ENCODE measurements around the gene CCL28. TPM values are rescaled to one million over a fixed set of nuclear protein-coding genes. Genes with fewer than 3 reads are reported as not detected.

The CCL28 gene
- total and polyA plus RNA-seq, 2 donors (not counting 3 experiments of a cell fraction or from before 2014, with no cell fraction given) = 1.2 to 1.8 TPM

DNA sequence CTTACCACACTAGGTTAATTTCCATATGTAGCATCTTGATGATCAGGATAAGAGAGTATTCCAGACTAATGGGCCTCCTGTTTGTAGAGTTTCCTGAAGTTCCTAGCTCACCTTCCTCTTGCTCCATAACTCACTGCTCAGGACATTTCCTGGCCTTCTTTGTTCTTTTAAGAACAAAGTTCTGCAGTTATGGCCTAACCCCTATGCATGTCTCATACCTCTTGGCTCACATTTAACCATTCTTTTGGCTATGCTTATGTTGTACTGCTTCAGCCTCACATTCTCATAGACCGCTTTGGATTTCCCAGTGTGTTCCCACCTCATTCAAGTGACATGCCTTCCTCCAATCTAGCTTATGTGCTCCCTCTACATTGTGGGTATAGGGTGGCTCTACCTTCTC, 58.5 kb downstream of the CCL28 start:
- H3K4me3 ChIP-seq (replicated peaks in 1 of 3; ENCODE audit: insufficient read depth in 1 of 3, low read depth in 1 of 3, low read length in 3 of 3) = no peak overlapping the region
- H3K27me3 ChIP-seq (ENCODE audit: control insufficient read depth in 2 of 2, insufficient read depth in 2 of 2, low read length in 2 of 2) = peaks cover 0 to 4% of the 10 kb centered on the region in 2 experiments
- H3K4me2 ChIP-seq (ENCODE audit: insufficient read depth, low read length) = no peak overlapping the region
- H3K79me2 ChIP-seq (ENCODE audit: control insufficient read depth, insufficient read depth, low read length) = no peaks in the 10 kb centered on the region
- intact Hi-C loops (cut with micrococcal nuclease) = no loop called here
- dilution Hi-C loops (cut with MboI; ENCODE audit: extremely low pct_ligation_motif_present, low sequenced_read_pairs) = no loop called here
- no peak overlapping the region for H3K27ac ChIP-seq (ENCODE audit: insufficient read depth, low read depth, low read length)
- H3K36me3 ChIP-seq (ENCODE audit: control insufficient read depth in 2 of 2, extremely low read depth in 1 of 2, insufficient read depth in 2 of 2, low read length in 2 of 2) = no peaks in the 10 kb centered on the region
- H2AFZ ChIP-seq (ENCODE audit: low read depth, low read length) = no peak overlapping the region
- H3K9me1 ChIP-seq (replicated peaks; ENCODE audit: control insufficient read depth, extremely low read depth, insufficient read depth, low read length) = no peaks in the 10 kb centered on the region
- BruUV-seq (replicated peaks) = no TSS peak
- FAIRE-seq (no peak), DNase-seq (ENCODE audit: low read depth, low spot score) (no peak)
- no peaks in the 10 kb centered on the region for H4K20me1 ChIP-seq (replicated peaks; ENCODE audit: control insufficient read depth, extremely low read depth, insufficient read depth, low read length)
- no peaks in the 10 kb centered on the region for H3K4me1 ChIP-seq (ENCODE audit: control insufficient read depth, extremely low read depth, insufficient read depth, low read length)
- no peaks in the 10 kb centered on the region for H3K9me3 ChIP-seq (replicated peaks; ENCODE audit: control insufficient read depth, insufficient read depth, low read length)
- ChIA-PET POLR2A (no interaction called here), CTCF (no interaction called here)
- no peak for TF ChIP-seq POLR2AphosphoS5 (IDR thresholded peaks at IDR 0.05; ENCODE audit: insufficient read depth, low read depth, low read length)
- no peak for TF ChIP-seq MYC (IDR thresholded peaks at IDR 0.05; ENCODE audit: low read depth, low read length)
- TF ChIP-seq FOS (IDR thresholded peaks at IDR 0.05; ENCODE audit: borderline replicate concordance, insufficient read depth, low read length) = no peak
- no peak for TF ChIP-seq EZH2 (IDR thresholded peaks at IDR 0.05; ENCODE audit: borderline replicate concordance, low read depth, low read length, severe bottlenecking)
- no peak for TF ChIP-seq JUN (IDR thresholded peaks at IDR 0.05; ENCODE audit: borderline replicate concordance, insufficient read depth, insufficient read length, low read depth)
- no peak overlapping the region for H3K9ac ChIP-seq (replicated peaks; ENCODE audit: extremely low read depth, insufficient read depth, low read length)

DNA sequence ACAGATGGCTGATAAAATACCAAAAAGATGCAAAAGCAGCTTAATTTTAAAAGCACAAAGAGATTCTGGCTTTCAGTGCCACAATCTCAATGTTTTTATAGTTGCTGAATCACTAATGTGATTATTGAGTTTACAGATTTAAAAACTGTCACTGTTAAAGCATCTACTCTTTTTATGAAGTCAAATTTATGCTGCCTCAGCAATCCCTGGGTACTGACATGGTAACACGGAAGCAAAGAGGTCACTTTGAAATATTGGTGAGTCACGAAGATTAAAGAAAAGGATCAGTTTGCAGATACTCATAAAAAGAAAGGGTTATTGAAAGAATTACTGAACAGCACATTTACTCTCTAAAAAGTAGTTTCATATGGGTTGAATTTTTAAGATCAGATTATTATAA, 59.3 kb downstream of the CCL28 start:
- Histone ChIP-seq H3K4me2 (ENCODE audit: insufficient read depth, low read length) (no peak overlapping the region), H3K9me3 (replicated peaks; ENCODE audit: control insufficient read depth, insufficient read depth, low read length) (no peaks in the 10 kb centered on the region), H3K9ac (replicated peaks; ENCODE audit: extremely low read depth, insufficient read depth, low read length) (no peak overlapping the region), H3K79me2 (ENCODE audit: control insufficient read depth, insufficient read depth, low read length) (no peaks in the 10 kb centered on the region), H4K20me1 (replicated peaks; ENCODE audit: control insufficient read depth, extremely low read depth, insufficient read depth, low read length) (no peaks in the 10 kb centered on the region), H3K4me1 (ENCODE audit: control insufficient read depth, extremely low read depth, insufficient read depth, low read length) (no peaks in the 10 kb centered on the region), H3K36me3 (ENCODE audit: control insufficient read depth in 2 of 2, extremely low read depth in 1 of 2, insufficient read depth in 2 of 2, low read length in 2 of 2) (no peaks in the 10 kb centered on the region), H3K9me1 (replicated peaks; ENCODE audit: control insufficient read depth, extremely low read depth, insufficient read depth, low read length) (no peaks in the 10 kb centered on the region), H3K4me3 (replicated peaks in 1 of 3; ENCODE audit: insufficient read depth in 1 of 3, low read depth in 1 of 3, low read length in 3 of 3) (no peak overlapping the region), H2AFZ (ENCODE audit: low read depth, low read length) (no peak overlapping the region), H3K27ac (ENCODE audit: insufficient read depth, low read depth, low read length) (no peak overlapping the region), H3K27me3 (ENCODE audit: control insufficient read depth in 2 of 2, insufficient read depth in 2 of 2, low read length in 2 of 2) (peaks cover 0 to 4% of the 10 kb centered on the region in 2 experiments)
- DNase-seq (ENCODE audit: low read depth, low spot score) = no peak
- TF ChIP-seq MAX (IDR thresholded peaks at IDR 0.05; ENCODE audit: insufficient read depth, insufficient read length) (no peak), EZH2 (IDR thresholded peaks at IDR 0.05; ENCODE audit: borderline replicate concordance, low read depth, low read length, severe bottlenecking) (no peak), MYC (IDR thresholded peaks at IDR 0.05; ENCODE audit: low read depth, low read length) (no peak), JUN (IDR thresholded peaks at IDR 0.05; ENCODE audit: borderline replicate concordance, insufficient read depth, insufficient read length, low read depth) (no peak), GATA2 (IDR thresholded peaks at IDR 0.05; ENCODE audit: insufficient read depth, insufficient read length, low read depth, low read length) (no peak), POLR2A (IDR thresholded peaks at IDR 0.05; ENCODE audit: low read depth, low read length) (no peak), FOS (IDR thresholded peaks at IDR 0.05; ENCODE audit: borderline replicate concordance, insufficient read depth, low read length) (no peak), POLR2AphosphoS5 (IDR thresholded peaks at IDR 0.05; ENCODE audit: insufficient read depth, low read depth, low read length) (no peak)
- TF ChIP-seq, protein P1, sequence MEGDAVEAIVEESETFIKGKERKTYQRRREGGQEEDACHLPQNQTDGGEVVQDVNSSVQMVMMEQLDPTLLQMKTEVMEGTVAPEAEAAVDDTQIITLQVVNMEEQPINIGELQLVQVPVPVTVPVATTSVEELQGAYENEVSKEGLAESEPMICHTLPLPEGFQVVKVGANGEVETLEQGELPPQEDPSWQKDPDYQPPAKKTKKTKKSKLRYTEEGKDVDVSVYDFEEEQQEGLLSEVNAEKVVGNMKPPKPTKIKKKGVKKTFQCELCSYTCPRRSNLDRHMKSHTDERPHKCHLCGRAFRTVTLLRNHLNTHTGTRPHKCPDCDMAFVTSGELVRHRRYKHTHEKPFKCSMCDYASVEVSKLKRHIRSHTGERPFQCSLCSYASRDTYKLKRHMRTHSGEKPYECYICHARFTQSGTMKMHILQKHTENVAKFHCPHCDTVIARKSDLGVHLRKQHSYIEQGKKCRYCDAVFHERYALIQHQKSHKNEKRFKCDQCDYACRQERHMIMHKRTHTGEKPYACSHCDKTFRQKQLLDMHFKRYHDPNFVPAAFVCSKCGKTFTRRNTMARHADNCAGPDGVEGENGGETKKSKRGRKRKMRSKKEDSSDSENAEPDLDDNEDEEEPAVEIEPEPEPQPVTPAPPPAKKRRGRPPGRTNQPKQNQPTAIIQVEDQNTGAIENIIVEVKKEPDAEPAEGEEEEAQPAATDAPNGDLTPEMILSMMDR (IDR thresholded peaks at IDR 0.05; ENCODE audit: extremely low read depth in 1 of 2, insufficient read depth in 1 of 2, low read depth in 1 of 2, low read length in 2 of 2) = no peak
- POLR2A ChIA-PET = no interaction called here
- dilution Hi-C loops (cut with MboI; ENCODE audit: extremely low pct_ligation_motif_present, low sequenced_read_pairs) = no loop called here
- CTCF ChIA-PET = no interaction called here
- intact Hi-C loops (cut with micrococcal nuclease) = no loop called here
- no TSS peak for BruUV-seq (replicated peaks)
- FAIRE-seq = no peak

Measured in endothelial cell of umbilical vein (primary cell).